Left lobe of liver (tissue), 2 donors: ENCODE results near the gene IPO5. TPM values are rescaled to one million over a fixed set of nuclear protein-coding genes. Genes with fewer than 3 reads are reported as not detected.

Experiments
- ATAC-seq: fragments of 200-7000 bp; cut with Tn5 transposase; one replicate; pipeline ENCODE4 v1.9.1; 2020; ENCODE audit warnings: mild to moderate bottlenecking, moderate library complexity
- DNase-seq: peaks from one replicate; pipeline ENCODE4 v3.0.0-alpha.2; 2020; ENCODE audit warnings: low spot score
- total RNA-seq: library from RNA; stranded (reverse); gene quantifications from one replicate; pipeline ENCODE4 v1.2.1, GENCODE V29; 2021
- donor health status: DM: no; HTN: no; CAD: no; lungs with moderate emphysema.
- donor health status: DM: no; HTN: yes; CAD: no.

The IPO5 gene
- total RNA-seq = 44.8 TPM

GRCh38 chr13:97953376-97953970 lies at the start of gene IPO5:
TSS of gene IPO5 (plus strand) at chr13:97953675. CDS start at chr13:97976697, 23,022 bp downstream.
- DNase-seq (no peak), ATAC-seq (no peak)

- no peak for DNase-seq
- no peak for ATAC-seq
Observed at GRCh38 chr13:97904059-97904458, 49.4 kb upstream of the IPO5 start.

GRCh38 chr13:97905517-97905916 lies 48.0 kb upstream of the IPO5 start:
- ATAC-seq = no peak
- DNase-seq = no peak

- peak; percentile 87 for ATAC-seq
- DNase-seq = no peak
Observed at GRCh38 chr13:97911311-97912138, 42.0 kb upstream of the IPO5 start.

GRCh38 chr13:97912139-97912535 lies 41.3 kb upstream of the IPO5 start:
- no peak for ATAC-seq

GRCh38 chr13:97913206-97913605 lies 40.3 kb upstream of the IPO5 start:
- DNase-seq (no peak), ATAC-seq (no peak)

More at GRCh38 chr13:97912139-97912535, 41.3 kb upstream of the IPO5 start:
- DNase-seq = no peak

- no peak for DNase-seq
- no peak for ATAC-seq
Observed at GRCh38 chr13:97914540-97914939, 38.9 kb upstream of the IPO5 start.

- DNase-seq = no peak
- ATAC-seq = no peak
Observed at GRCh38 chr13:97921176-97921816, 32.2 kb upstream of the IPO5 start.

- DNase-seq = no peak
- ATAC-seq = no peak
Observed at GRCh38 chr13:97928301-97928700, 25.2 kb upstream of the IPO5 start.

GRCh38 chr13:97932036-97932435 lies 21.4 kb upstream of the IPO5 start:
- DNase-seq (no peak), ATAC-seq (no peak)

- ATAC-seq (no peak), DNase-seq (no peak)
Observed at GRCh38 chr13:97932647-97933046, 20.8 kb upstream of the IPO5 start.

- DNase-seq (no peak), ATAC-seq (no peak)
Observed at GRCh38 chr13:97933776-97934175, 19.7 kb upstream of the IPO5 start.

GRCh38 chr13:97934590-97934989 lies 18.9 kb upstream of the IPO5 start:
- ATAC-seq (no peak), DNase-seq (no peak)

- ATAC-seq (no peak), DNase-seq (no peak)
Observed at GRCh38 chr13:97935071-97935470, 18.4 kb upstream of the IPO5 start.

- DNase-seq (no peak), ATAC-seq (no peak)
Observed at GRCh38 chr13:97936036-97936435, 17.4 kb upstream of the IPO5 start.

GRCh38 chr13:97938706-97939475 lies 14.6 kb upstream of the IPO5 start:
- no peak for ATAC-seq
- DNase-seq = no peak

- ATAC-seq (no peak), DNase-seq (no peak)
Observed at GRCh38 chr13:97944396-97945029, 9.0 kb upstream of the IPO5 start.

GRCh38 chr13:97945342-97945741 lies 8.1 kb upstream of the IPO5 start:
- DNase-seq (no peak), ATAC-seq (no peak)

- no peak for ATAC-seq
- DNase-seq = no peak
Observed at GRCh38 chr13:97945792-97946419, 7.6 kb upstream of the IPO5 start.

- ATAC-seq (no peak), DNase-seq (no peak)
Observed at GRCh38 chr13:97946951-97947588, 6.4 kb upstream of the IPO5 start.
